ENCODE data around the gene ARHGAP15. TPM values are rescaled to one million over a fixed set of nuclear protein-coding genes. Genes with fewer than 3 reads are reported as not detected.
"Not testable (repeated sequence)": the region's sequence is repeated elsewhere in the genome, so short reads cannot be mapped to it uniquely, and the experiment has no call there.

ARHGAP15 gene
- total RNA-seq, 1 experiment from 2014 or later, result 0.26 TPM

DNA sequence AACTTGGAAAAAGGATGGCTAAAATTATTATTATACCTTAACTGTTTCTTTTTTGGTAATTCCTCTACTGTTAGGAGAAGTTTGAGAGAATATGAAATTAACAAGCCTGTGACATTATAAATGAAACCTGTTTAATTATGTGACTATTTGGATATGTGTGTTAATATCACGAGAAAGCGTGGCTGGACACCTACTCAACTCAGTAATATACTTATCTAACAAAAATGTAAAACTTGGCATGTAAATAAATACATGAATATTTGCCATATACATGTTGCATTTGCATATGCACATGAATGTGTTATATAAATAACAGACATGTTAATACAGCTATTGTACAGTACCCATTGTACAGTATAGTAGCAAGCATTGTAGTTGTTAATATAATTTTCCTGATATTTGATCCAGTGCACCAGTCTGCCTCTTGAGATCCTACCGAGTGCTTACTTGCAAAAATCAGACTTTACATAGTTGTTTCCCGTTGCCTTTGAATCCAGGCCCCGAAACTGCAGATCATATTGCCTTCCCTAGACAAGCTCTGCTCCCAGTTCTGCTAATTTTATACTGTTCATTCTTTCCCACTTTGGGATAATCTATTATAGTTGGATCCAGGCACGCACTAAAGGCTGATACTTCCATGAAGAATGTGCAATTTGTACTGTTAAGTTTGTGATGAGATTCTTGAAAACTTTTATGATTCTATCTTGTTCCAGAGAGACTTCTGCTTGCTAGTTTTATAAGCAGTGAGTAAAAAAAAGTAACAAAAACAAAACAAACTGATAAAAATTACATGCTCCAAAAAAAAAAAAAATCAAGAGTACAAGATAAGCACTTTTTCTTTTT is 395.6 kb downstream of the ARHGAP15 start:
- Histone ChIP-seq H3K4me1 (peaks cover 16% of the 10 kb centered on the region), H3K4me3 (no peak overlapping the region), H3K27ac (peak overlapping the region; percentile 6; the same call in 1 of the 2 replicates), H3K36me3 (no peaks in the 10 kb centered on the region), H3K9me3 (replicated peaks) (no peaks in the 10 kb centered on the region), H3K27me3 (no peaks in the 10 kb centered on the region)
- peak in 1 of 2 experiments; percentile 46 for DNase-seq

DNA sequence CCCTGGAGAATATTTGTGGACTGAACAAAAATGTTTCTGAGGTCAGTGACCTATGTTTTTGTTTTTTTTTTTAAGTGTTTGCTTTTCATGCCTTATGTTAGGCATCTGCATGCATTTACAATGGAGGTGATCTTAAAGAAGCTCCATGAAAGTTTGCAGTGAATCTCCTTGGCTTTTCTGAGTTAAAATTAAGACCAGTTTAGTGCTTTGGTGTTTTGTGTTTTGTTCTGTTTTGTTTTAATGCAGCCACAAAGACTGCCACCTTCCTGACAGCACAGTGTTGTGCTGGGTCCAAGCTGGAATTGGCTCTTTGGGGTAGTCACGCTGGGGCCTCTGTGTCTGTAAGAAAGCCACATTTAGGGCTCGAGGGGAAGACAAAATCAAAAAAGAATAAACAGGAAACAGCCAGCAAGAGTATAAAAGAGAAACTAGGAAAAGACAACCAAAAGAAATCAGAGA is 396.2 kb downstream of the ARHGAP15 start:
- H3K9me3 ChIP-seq (replicated peaks), result no peaks in the 10 kb centered on the region
- H3K27ac ChIP-seq, result no peak overlapping the region
- no peaks in the 10 kb centered on the region for H3K27me3 ChIP-seq
- H3K36me3 ChIP-seq, result no peaks in the 10 kb centered on the region
- no peak overlapping the region for H3K4me3 ChIP-seq
- H3K4me1 ChIP-seq, result peaks cover 16% of the 10 kb centered on the region
- no peak for DNase-seq

DNA sequence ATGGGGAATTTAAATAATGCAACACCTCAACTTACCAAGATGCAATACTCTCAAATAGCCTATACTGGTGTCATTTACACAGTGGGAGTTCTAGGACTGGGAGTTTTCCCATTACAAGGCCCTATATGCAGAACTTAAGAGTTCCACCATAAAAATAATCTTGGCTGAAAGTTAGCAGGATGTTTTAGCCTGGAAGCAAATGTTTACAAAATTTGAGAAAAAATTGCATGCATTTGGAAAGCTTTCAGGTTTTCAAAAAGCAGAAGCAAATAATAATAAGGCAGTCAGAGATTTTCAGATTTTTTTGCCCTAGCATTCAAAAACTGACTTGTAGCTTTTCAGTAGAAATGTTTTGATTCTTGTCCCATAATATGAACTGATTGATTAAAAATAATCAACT is 397.3 kb downstream of the ARHGAP15 start:
- no peaks in the 10 kb centered on the region for H3K9me3 ChIP-seq (replicated peaks)
- DNase-seq, result no peak
- no peak overlapping the region for H3K27ac ChIP-seq

DNA sequence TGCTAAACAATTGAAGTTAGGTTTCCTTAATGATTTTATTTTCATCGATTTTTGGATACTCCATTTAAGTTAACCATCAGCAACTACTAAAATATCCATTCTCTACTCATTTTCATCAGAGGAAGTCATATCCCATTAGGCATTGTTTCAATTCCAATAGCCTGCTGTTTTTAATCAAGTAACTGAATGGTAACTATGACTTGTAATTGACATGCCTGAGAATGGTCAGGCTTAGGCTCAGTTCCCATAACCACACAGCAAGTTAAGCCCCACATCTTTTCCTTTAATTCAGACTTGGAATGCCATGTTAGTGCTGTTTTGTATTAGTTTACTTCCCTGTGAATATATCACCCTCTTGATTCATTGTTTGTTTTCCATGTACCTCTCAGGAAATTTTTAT is 398.8 kb downstream of the ARHGAP15 start:
- peaks cover 28% of the 10 kb centered on the region for H3K4me1 ChIP-seq
- no peak overlapping the region for H3K27ac ChIP-seq
- H3K9me3 ChIP-seq (replicated peaks), result no peaks in the 10 kb centered on the region
- H3K36me3 ChIP-seq, result no peaks in the 10 kb centered on the region
- DNase-seq, result no peak
- H3K27me3 ChIP-seq, result no peaks in the 10 kb centered on the region
- H3K4me3 ChIP-seq, result no peak overlapping the region

More for the DNA sequence above, 397.3 kb downstream of the ARHGAP15 start:
- H3K4me3 ChIP-seq, result no peak overlapping the region
- H3K36me3 ChIP-seq, result no peaks in the 10 kb centered on the region
- H3K4me1 ChIP-seq, result peaks cover 18% of the 10 kb centered on the region
- no peaks in the 10 kb centered on the region for H3K27me3 ChIP-seq

DNA sequence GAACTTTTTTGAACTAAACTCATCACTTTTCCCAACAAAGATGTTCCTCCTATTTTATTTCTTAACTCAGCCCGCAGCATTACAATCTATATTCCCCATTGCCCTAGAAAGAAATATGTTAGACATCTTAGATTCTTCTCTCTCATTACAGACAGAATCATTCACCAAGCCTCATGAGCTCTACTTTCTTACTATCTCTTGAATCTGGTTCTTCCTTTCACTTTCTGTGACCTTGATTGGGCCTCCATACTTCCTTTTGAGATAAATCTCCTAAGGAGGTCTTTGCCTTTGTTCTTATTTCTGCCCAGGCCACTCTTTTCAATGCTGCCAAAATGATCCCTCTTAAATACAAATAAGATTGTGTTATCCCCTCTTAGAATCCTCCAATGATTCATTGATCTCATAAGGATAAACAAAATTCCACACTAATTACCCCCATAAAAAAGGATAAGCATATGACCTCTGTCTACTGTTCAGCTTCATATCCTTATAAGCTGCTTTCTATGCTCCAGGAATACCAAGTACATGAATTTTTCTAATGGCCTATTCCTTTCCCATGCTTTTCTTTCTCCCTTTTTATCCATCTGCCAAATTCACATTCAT is 400.0 kb downstream of the ARHGAP15 start:
- no peaks in the 10 kb centered on the region for H3K36me3 ChIP-seq
- H3K4me1 ChIP-seq, result peaks cover 24% of the 10 kb centered on the region
- H3K4me3 ChIP-seq, result no peak overlapping the region
- no peaks in the 10 kb centered on the region for H3K9me3 ChIP-seq (replicated peaks)
- no peak for DNase-seq
- H3K27me3 ChIP-seq, result no peaks in the 10 kb centered on the region
- no peak overlapping the region for H3K27ac ChIP-seq

DNA sequence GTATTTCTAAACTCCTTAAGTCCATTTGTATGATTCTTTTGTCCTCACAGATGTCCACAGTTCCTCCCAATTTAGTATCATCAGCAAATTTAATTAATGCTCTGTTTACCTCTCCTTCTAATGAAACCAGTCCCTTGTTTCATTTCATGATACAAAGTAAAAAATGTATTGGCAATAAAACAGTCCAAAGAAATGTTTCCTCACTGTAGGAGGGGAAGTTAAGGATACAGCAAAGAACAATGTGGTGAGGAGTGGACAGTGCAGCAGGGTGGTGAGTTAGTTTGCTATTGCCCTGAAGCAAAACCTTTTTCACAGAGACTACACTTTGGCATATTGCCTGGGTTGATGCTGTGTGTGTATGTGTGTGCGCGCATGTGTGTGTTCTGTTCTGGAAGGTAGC is 401.5 kb downstream of the ARHGAP15 start:
- no peaks in the 10 kb centered on the region for H3K9me3 ChIP-seq (replicated peaks)
- H3K4me1 ChIP-seq, result peaks cover 12% of the 10 kb centered on the region
- no peaks in the 10 kb centered on the region for H3K27me3 ChIP-seq
- no peaks in the 10 kb centered on the region for H3K36me3 ChIP-seq
- H3K27ac ChIP-seq, result no peak overlapping the region
- H3K4me3 ChIP-seq, result no peak overlapping the region
- DNase-seq, result peak in 1 of 2 experiments; percentile 39

DNA sequence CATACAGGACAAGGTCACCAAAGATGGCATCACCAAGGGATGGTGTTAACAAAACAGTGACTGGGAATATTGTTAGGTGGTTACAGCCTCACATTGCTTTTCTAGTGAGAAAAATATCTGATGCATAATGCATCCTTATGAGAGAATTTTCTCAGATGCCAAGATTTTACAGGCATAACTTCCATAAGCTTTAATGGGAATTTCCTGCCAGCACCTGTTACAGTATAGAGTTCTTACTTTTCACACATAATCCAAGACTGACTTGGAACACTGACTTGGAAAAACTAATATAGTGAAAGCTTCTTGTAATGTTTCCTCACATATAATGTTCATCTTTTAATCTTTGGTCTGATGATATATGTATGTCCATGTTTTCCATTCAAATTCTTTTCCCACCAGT is 402.8 kb downstream of the ARHGAP15 start:
- Histone ChIP-seq H3K27ac (no peak overlapping the region), H3K36me3 (no peaks in the 10 kb centered on the region), H3K4me1 (peaks cover 12% of the 10 kb centered on the region), H3K9me3 (replicated peaks) (peaks cover 5% of the 10 kb centered on the region; the same call in 1 of the 2 replicates), H3K27me3 (no peaks in the 10 kb centered on the region), H3K4me3 (no peak overlapping the region)
- DNase-seq, result peak in 1 of 2 experiments; percentile 53

DNA sequence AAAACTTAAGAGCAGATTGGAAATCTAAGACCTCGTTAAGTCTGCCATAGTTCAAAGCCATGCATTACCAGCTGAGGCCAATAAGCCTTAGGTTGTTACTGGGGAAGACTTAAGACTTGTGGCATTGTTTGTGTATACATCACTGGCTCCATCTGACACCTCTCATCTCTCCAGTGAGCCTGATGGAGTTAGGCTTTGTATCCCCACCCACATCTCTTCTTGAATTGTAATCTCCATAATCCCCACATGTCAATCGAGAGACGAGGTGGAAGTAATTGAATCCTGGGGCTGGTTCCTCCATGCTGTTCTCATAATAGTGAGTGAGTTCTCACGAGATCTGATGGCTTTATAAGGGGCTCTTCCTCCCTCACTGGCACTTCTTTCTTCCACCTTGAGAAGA is 404.6 kb downstream of the ARHGAP15 start:
- Histone ChIP-seq H3K36me3 (no peaks in the 10 kb centered on the region), H3K9me3 (replicated peaks) (peaks cover 5% of the 10 kb centered on the region; the same call in 1 of the 2 replicates), H3K4me1 (peaks cover 12% of the 10 kb centered on the region), H3K4me3 (no peak overlapping the region), H3K27ac (no peak overlapping the region), H3K27me3 (no peaks in the 10 kb centered on the region)
- no peak for DNase-seq

DNA sequence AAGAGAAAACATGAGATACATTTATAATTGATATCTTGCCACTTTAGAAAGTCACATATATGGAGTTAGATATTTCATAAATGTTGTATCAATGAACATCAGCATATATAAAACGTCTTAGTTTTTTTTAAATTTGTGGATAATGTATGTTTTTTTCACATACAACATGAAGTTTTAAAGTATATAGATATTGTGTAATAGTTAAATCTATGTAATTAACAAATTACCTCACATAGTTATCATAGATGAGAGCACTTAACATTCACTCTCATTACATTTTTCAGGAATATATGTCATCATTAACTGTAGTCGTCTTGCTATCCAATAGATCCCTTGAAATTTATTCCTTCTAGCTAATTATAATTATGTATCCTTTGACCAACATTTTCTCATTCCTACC is 406.6 kb downstream of the ARHGAP15 start:
- Histone ChIP-seq H3K27me3 (no peaks in the 10 kb centered on the region), H3K27ac (no peak overlapping the region)
- DNase-seq, result no peak

DNA sequence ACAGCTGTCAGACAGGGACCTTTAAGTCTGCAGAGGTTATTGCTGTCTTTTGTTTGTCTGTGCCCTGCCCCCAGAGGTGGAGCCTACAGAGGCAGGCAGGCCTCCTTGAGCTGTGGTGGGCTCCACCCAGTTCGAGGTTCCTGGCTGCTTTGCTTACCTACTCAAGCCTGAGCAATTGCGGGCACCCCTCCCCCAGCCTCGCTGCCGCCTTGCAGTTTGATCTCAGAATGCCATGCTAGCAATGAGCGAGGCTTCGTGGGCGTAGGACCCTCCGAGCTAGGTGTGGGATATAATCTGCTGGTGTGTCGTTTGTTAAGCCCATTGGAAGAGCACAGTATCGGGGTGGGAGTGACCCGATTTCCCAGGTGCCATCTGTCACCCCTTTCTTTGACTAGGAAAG is 412.7 kb downstream of the ARHGAP15 start:
- H3K36me3 ChIP-seq; H3K27ac ChIP-seq; H3K4me3 ChIP-seq; H3K27me3 ChIP-seq; DNase-seq; H3K9me3 ChIP-seq (replicated peaks): not testable (repeated sequence)
- H3K4me1 ChIP-seq, result peaks cover 11% of the 10 kb centered on the region

More for the DNA sequence above, 406.6 kb downstream of the ARHGAP15 start:
- Histone ChIP-seq H3K9me3 (replicated peaks) (peaks cover 5% of the 10 kb centered on the region; the same call in 1 of the 2 replicates), H3K4me1 (peaks cover 12% of the 10 kb centered on the region), H3K4me3 (no peak overlapping the region), H3K36me3 (no peaks in the 10 kb centered on the region)

DNA sequence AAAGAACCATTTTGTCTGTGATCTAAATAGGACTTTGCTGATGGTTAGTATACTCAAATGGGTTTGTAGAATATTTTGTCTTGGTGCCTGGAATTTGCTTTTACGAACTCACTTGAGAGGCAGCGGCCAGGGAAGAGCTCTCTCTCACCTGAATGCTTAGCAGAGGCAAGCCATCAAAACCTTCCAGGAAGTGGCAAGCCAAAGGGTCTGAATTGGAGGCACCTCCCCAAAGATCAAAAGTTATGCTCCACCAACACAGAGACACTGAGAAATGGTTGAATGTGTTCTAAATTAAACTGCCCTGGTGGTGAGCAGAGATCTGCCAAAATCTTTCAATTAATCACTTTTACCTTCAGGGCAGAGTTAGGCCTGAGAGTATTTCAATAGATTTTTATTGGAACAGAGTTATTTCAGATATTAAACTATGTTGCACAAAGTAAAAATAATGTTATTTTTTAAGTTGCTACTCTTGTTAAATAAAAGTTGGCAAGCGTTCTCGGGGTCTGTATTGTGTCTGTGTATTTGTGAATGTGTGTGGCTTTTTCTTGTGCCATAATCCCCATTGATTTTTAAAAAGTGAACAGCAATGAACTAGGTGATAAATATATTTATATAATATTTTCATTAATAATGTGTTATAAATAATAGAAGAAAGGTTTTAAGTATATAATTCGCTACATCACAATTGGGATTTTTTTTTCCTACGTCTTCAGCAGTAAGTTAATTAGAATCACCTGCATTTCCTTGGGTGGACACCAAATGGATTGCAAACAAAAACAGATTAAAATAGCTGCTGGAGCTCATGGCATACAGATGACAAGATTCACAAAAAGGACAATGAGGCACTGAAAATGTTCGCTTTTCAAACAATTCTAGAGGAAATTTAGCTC is 416.1 kb downstream of the ARHGAP15 start:
- peak overlapping the region; percentile 15; the same call in 1 of the 2 replicates for H3K4me3 ChIP-seq
- DNase-seq, result no peak
- no peaks in the 10 kb centered on the region for H3K36me3 ChIP-seq
- peaks cover 11% of the 10 kb centered on the region for H3K4me1 ChIP-seq
- H3K9me3 ChIP-seq (replicated peaks), result no peaks in the 10 kb centered on the region
- no peaks in the 10 kb centered on the region for H3K27me3 ChIP-seq
- peak overlapping the region; percentile 21; the same call in 1 of the 2 replicates for H3K27ac ChIP-seq

DNA sequence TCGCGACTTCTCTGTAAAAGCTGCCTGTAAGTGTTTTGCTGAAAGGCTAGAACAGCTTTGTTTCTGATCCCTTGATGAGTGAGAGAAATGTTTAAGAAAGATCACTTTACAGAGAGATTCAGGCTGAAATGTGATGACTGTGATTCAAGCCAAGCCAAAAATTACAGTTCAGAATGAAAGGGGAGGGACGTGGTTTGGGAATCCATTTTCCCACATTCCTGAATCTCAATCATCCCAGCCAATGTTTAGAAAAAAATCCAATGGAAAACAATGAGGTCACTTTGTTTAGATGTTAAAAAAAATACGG is 416.7 kb downstream of the ARHGAP15 start:
- H3K9me3 ChIP-seq (replicated peaks), result no peaks in the 10 kb centered on the region
- H3K27ac ChIP-seq, result peak overlapping the region; percentile 21; the same call in 1 of the 2 replicates
- no peaks in the 10 kb centered on the region for H3K27me3 ChIP-seq
- H3K4me3 ChIP-seq, result peak overlapping the region; percentile 15; the same call in 1 of the 2 replicates
- no peaks in the 10 kb centered on the region for H3K36me3 ChIP-seq
- DNase-seq, result peak; percentile 19 to 68
- peaks cover 11% of the 10 kb centered on the region for H3K4me1 ChIP-seq

DNA sequence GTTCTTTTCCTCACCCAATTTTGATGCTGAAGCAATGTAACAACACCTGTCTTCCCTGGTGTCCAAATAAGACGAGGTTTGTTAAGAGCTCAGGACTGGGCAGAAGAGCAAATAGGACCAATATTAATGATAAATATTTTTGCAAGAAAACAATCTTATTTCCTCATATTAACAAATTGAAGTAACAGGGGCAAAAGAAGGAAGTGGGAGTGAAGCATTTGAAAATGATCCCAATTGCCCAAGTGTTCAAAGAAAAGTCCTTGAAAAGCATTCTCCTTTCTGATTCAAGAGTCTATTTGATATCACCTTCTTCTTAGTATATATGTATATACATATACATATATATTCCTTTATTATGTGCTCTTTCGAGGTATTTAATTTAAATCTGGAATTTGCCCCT is 418.8 kb downstream of the ARHGAP15 start:
- H3K9me3 ChIP-seq (replicated peaks), result no peaks in the 10 kb centered on the region
- H3K4me1 ChIP-seq, result peaks cover 27% of the 10 kb centered on the region
- no peaks in the 10 kb centered on the region for H3K27me3 ChIP-seq
- no peaks in the 10 kb centered on the region for H3K36me3 ChIP-seq
- DNase-seq, result no peak
- H3K4me3 ChIP-seq, result no peak overlapping the region
- H3K27ac ChIP-seq, result no peak overlapping the region

DNA sequence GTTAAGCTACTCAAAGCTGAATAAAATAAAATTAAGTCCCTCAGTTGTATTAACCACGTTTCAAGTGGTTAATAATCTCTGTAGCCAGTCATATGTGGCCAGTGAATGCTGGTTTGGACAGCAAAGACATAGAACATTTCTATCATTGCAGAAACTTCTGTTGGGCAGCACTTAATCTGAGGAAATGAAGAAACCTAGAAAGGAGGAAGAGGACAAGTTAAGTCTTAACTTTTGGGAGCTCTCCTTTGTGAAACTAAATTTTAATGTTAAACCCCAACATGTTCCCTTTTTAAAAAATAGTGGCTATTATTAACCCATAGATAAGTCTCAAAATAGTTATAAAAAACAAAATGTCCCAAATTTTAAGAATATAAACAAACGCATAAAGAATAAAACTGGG is 421.3 kb downstream of the ARHGAP15 start:
- Histone ChIP-seq H3K4me3 (no peak overlapping the region), H3K9me3 (replicated peaks) (no peaks in the 10 kb centered on the region), H3K4me1 (peaks cover 25% of the 10 kb centered on the region), H3K27ac (no peak overlapping the region), H3K36me3 (no peaks in the 10 kb centered on the region), H3K27me3 (no peaks in the 10 kb centered on the region)
- DNase-seq, result no peak
